H1 (cell line): Measurements from ENCODE around the gene ETNPPL. TPM values are rescaled to one million over a fixed set of nuclear protein-coding genes. Genes with fewer than 3 reads are reported as not detected.

Experiments
- CTCF ChIA-PET: fragments of 300-600 bp; sonication (Branson Sonifier 250); formaldehyde crosslinking; loops from one replicate; lab custom pipeline; 2021; ENCODE audit not compliant: partially characterized antibody; lab: Charles Lee
- POLR2A ChIA-PET: fragments of 300-600 bp; sonication (Branson Sonifier 250); formaldehyde crosslinking; loops from one replicate; lab custom pipeline; 2021; ENCODE audit warnings: inconsistent platforms; ENCODE audit not compliant: partially characterized antibody; lab: Charles Lee
- DNase-seq, 2 experiments: peaks; one replicate each; pipeline versions ENCODE4 v3.0.0 to v3.0.0-alpha.2; 2010 to 2022; ENCODE audit warnings: low spot score in 2 of 2, low read depth in 1 of 2, mixed read lengths in 1 of 2
- FAIRE-seq: peaks from 2 replicates; lab custom pipeline; 2011; peaks lifted over from hg19 to GRCh38; lab: Jason Lieb, UNC
- H2AFZ ChIP-seq: 2 replicates; pipeline ENCODE4 v1.8.1; 2012; ENCODE audit warnings: low read length, inconsistent platforms
- H2AK5ac ChIP-seq: 2 replicates; pipeline ENCODE4 v1.6.1; 2013; ENCODE audit warnings: low read depth, low read length
- H2BK120ac ChIP-seq: replicated peaks from 2 replicates; pipeline ENCODE3; 2013; ENCODE audit warnings: low read depth, low read length, inconsistent platforms
- H2BK12ac ChIP-seq: 2 replicates; pipeline ENCODE4 v1.6.1; 2013; ENCODE audit warnings: low read depth, low read length
- H2BK15ac ChIP-seq: 2 replicates; pipeline ENCODE4 v1.6.1; 2013; ENCODE audit warnings: low read length
- H2BK20ac ChIP-seq: 2 replicates; pipeline ENCODE4 v1.6.1; 2013; ENCODE audit warnings: low read length
- H2BK5ac ChIP-seq: 2 replicates; pipeline ENCODE4 v1.6.1; 2013; ENCODE audit warnings: low read depth, low read length
- H3K14ac ChIP-seq: 2 replicates; pipeline ENCODE4 v1.6.1; 2013; ENCODE audit warnings: inconsistent platforms; ENCODE audit not compliant: insufficient read length
- H3K18ac ChIP-seq: 2 replicates; pipeline ENCODE4 v1.6.1; 2013; ENCODE audit warnings: low read length; ENCODE audit errors: extremely low read depth
- H3K23ac ChIP-seq: 2 replicates; pipeline ENCODE4 v1.6.1; 2013; ENCODE audit warnings: inconsistent platforms; ENCODE audit not compliant: insufficient read length
- H3K23me2 ChIP-seq: 2 replicates; pipeline ENCODE4 v1.6.1; 2013; ENCODE audit warnings: low read depth, low read length
- H3K27ac ChIP-seq: 2 replicates; pipeline ENCODE4 v1.6.1; 2011; ENCODE audit warnings: low read depth, low read length, inconsistent platforms
- H3K27me3 ChIP-seq, 4 experiments: replicated peaks in 1 of 4; 1 replicate in 1 of 4; 2 replicates in 3 of 4; pipeline versions ENCODE4 v1.6.1 to v1.8.1; 2011 to 2013; ENCODE audit warnings: low read length in 3 of 4, mild to moderate bottlenecking in 3 of 4, inconsistent platforms in 2 of 4, mixed read lengths in 2 of 4, moderate library complexity in 1 of 4; ENCODE audit not compliant: control insufficient read depth in 3 of 4, insufficient read depth in 3 of 4; ENCODE audit errors: extremely low read depth in 1 of 4
- H3K36me3 ChIP-seq, 4 experiments: 2 replicates each; pipeline versions ENCODE4 v1.6.1 to v1.8.1; 2011 to 2013; ENCODE audit warnings: mild to moderate bottlenecking in 4 of 4, low read length in 3 of 4, moderate library complexity in 2 of 4, control low read depth in 1 of 4, inconsistent platforms in 1 of 4; ENCODE audit not compliant: insufficient read depth in 4 of 4, control insufficient read depth in 2 of 4
- H3K4ac ChIP-seq: replicated peaks from 2 replicates; pipeline ENCODE3; 2013; ENCODE audit warnings: low read length, low read depth, mixed read lengths, inconsistent platforms; ENCODE audit not compliant: insufficient read length
- H3K4me1 ChIP-seq, 4 experiments: replicated peaks in 1 of 4; 1 replicate in 1 of 4; 2 replicates in 3 of 4; pipeline versions ENCODE4 v1.6.1 to v1.8.1; 2011 to 2013; ENCODE audit warnings: low read length in 3 of 4, inconsistent platforms in 2 of 4, mixed read lengths in 1 of 4; ENCODE audit not compliant: insufficient read depth in 4 of 4, control insufficient read depth in 3 of 4
- H3K4me2 ChIP-seq, 2 experiments: 2 replicates each; pipeline versions ENCODE4 v1.6.1 to v1.8.1; 2011 to 2013; ENCODE audit warnings: low read depth in 2 of 2, low read length in 2 of 2, control low read depth in 1 of 2, inconsistent platforms in 1 of 2, mild to moderate bottlenecking in 1 of 2; ENCODE audit not compliant: insufficient read depth in 1 of 2
- H3K4me3 ChIP-seq, 4 experiments: fragments of 200-600, 300-600 bp in 1 of 4; sonication (generic), shearing (Covaris generic), sonication (Bioruptor Twin) in 1 of 4; 2 replicates each; pipeline versions ENCODE4 v1.5.1 to v1.8.1; 2011 to 2016; ENCODE audit warnings: low read length in 4 of 4, low read depth in 3 of 4, control low read depth in 2 of 4, inconsistent platforms in 2 of 4, mild to moderate bottlenecking in 2 of 4, mixed read lengths in 1 of 4, moderate library complexity in 1 of 4; ENCODE audit not compliant: insufficient read depth in 2 of 4; ENCODE audit errors: extremely low read depth in 1 of 4
- H3K56ac ChIP-seq: replicated peaks from 2 replicates; pipeline ENCODE3; 2013; ENCODE audit warnings: low read depth, mild to moderate bottlenecking, mixed read lengths, low read length, inconsistent platforms; ENCODE audit not compliant: insufficient read length
- H3K79me1 ChIP-seq: 2 replicates; pipeline ENCODE4 v1.6.1; 2013; ENCODE audit warnings: low read depth, low read length, control low read depth
- H3K79me2 ChIP-seq, 2 experiments: 2 replicates each; pipeline versions ENCODE4 v1.6.1 to v1.8.1; 2012 to 2013; ENCODE audit warnings: low read length in 2 of 2, mild to moderate bottlenecking in 2 of 2, inconsistent platforms in 1 of 2; ENCODE audit not compliant: insufficient read depth in 2 of 2, control insufficient read depth in 1 of 2
- H3K9ac ChIP-seq, 4 experiments: replicated peaks in 1 of 4; 1 replicate in 1 of 4; 2 replicates in 3 of 4; pipeline versions ENCODE4 v1.6.1 to v1.8.1; 2011 to 2013; ENCODE audit warnings: low read depth in 3 of 4, low read length in 3 of 4, control low read depth in 2 of 4, mild to moderate bottlenecking in 2 of 4, moderate library complexity in 2 of 4, inconsistent platforms in 1 of 4; ENCODE audit errors: extremely low read depth in 1 of 4
- H3K9me3 ChIP-seq, 2 experiments: 2 replicates each; pipeline versions ENCODE4 v1.6.1 to v1.8.1; 2012 to 2013; ENCODE audit warnings: mild to moderate bottlenecking in 2 of 2, moderate library complexity in 2 of 2, control low read depth in 1 of 2, inconsistent platforms in 1 of 2, low read depth in 1 of 2, low read length in 1 of 2, mixed read lengths in 1 of 2; ENCODE audit not compliant: insufficient read depth in 2 of 2
- H4K20me1 ChIP-seq, 2 experiments: replicated peaks in 1 of 2; 2 replicates each; pipeline versions ENCODE3 to v1.8.1; 2011 to 2013; ENCODE audit warnings: inconsistent platforms in 2 of 2, low read length in 2 of 2, mild to moderate bottlenecking in 1 of 2; ENCODE audit not compliant: insufficient read depth in 2 of 2, control insufficient read depth in 1 of 2
- H4K5ac ChIP-seq: 2 replicates; pipeline ENCODE4 v1.6.1; 2013; ENCODE audit warnings: low read length, low read depth, mixed read lengths, inconsistent platforms; ENCODE audit not compliant: insufficient read length
- H4K8ac ChIP-seq: 2 replicates; pipeline ENCODE4 v1.8.0; 2013; ENCODE audit warnings: mild to moderate bottlenecking, moderate library complexity, low read length, inconsistent platforms; ENCODE audit not compliant: insufficient read depth; ENCODE audit errors: extremely low read depth
- H4K91ac ChIP-seq: replicated peaks from 2 replicates; pipeline ENCODE3; 2013; ENCODE audit warnings: low read length, mixed read lengths, inconsistent platforms; ENCODE audit not compliant: insufficient read length
- BACH1 ChIP-seq: IDR thresholded peaks from 2 replicates; pipeline ENCODE4 v1.6.1; 2012; ENCODE audit warnings: low read length, improper control_type of control experiment
- BCL11A ChIP-seq, 2 experiments: IDR thresholded peaks; one replicate each; pipeline ENCODE4 v1.6.1; 2011; ENCODE audit warnings: low read depth in 2 of 2, low read length in 2 of 2, mild to moderate bottlenecking in 2 of 2
- CTCF ChIP-seq, 3 experiments: IDR thresholded peaks; 1 replicate in 2 of 3; 2 replicates in 1 of 3; pipeline versions ENCODE4 v1.5.1 to v1.6.1; 2011; ENCODE audit warnings: low read length in 3 of 3, mild to moderate bottlenecking in 3 of 3, inconsistent platforms in 2 of 3, low read depth in 1 of 3, moderate library complexity in 1 of 3; ENCODE audit not compliant: insufficient read depth in 1 of 3; ENCODE audit errors: control extremely low read depth in 1 of 3
- RFX5 ChIP-seq: IDR thresholded peaks from 2 replicates; pipeline ENCODE4 v1.6.1; 2011; ENCODE audit warnings: low read depth, low read length, improper control_type of control experiment, borderline replicate concordance
- WGBS, 2 experiments: shearing (Covaris generic) in 1 of 2; methylation state at CpG; one replicate each; pipeline versions ENCODE4 v1.1.6 to v1.1.7; 2013 to 2015; ENCODE audit warnings: low lambda C conversion rate in 2 of 2, mixed read lengths in 2 of 2, inconsistent platforms in 1 of 2, low coverage in 1 of 2, missing lambda C conversion rate in 1 of 2; ENCODE audit not compliant: insufficient replicate concordance in 2 of 2, insufficient coverage in 1 of 2, insufficient read length in 1 of 2; ENCODE audit errors: extremely low coverage in 1 of 2, missing lambda C conversion rate in 1 of 2; 5-methylcytosine and 5-hydroxymethylcytosine counted together
- polyA plus RNA-seq, 7 experiments: library from polyadenylated mRNA; depleted of rRNA in 3 of 7; stranded (reverse) in 5 of 7; unstranded in 2 of 7; fragments of >200 nt in 5 of 7; fragments of 200-250 nt in 2 of 7; gene quantifications; 1 replicate in 5 of 7; 2 replicates in 1 of 7; 4 replicates in 1 of 7; pipeline versions ENCODE4 v1.2.1 to v1.2.3, GENCODE V29; 2011 to 2013; ENCODE audit warnings: missing spikeins in 2 of 7, mixed read lengths in 2 of 7
- total RNA-seq: library from RNA; stranded (reverse); fragmentation: NEBNext Ultra II Directional; extraction: Animal tissue kit (Norgen Biotek cat#: 25700); gene quantifications from 2 replicates; pipeline ENCODE4 v1.2.1, GENCODE V29; 2021

The ETNPPL gene
- total and polyA plus RNA-seq, 2 of the 8 experiments (the other 6 are each of a cell fraction or from before 2014, with no cell fraction given) = 0.80 to 2.5 TPM

DNA sequence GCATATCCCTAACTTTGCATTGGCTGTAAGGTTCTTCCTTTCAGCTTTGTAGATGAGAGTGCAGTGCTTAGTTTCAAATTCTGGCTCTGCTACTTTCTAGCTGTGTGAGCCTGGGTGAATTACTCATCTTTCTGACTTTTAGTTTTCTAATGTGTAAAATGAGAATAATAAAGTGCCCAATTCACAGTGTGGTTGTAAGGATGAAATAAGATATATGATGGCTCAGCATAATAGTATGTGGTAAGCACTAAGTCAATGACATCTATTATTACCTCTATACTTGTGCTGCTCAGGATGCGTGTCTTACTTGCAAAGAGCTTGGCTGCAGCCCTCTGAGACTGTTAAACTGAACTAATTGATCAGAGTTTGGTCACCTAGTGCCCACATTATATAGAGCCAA lies 30.6 kb upstream of the ETNPPL start:
- no peak overlapping the region for H3K9ac ChIP-seq
- no peaks in the 10 kb centered on the region for H3K79me1 ChIP-seq
- H4K5ac ChIP-seq = no peak overlapping the region
- no peaks in the 10 kb centered on the region for H3K4me1 ChIP-seq
- H3K4me3 ChIP-seq = no peak overlapping the region
- no peak overlapping the region for H2BK20ac ChIP-seq
- no peak overlapping the region for H3K56ac ChIP-seq
- no peaks in the 10 kb centered on the region for H4K20me1 ChIP-seq
- ChIA-PET POLR2A (no interaction called here), CTCF (interaction anchor here (1.1 to 1.2 kb wide), 2 partner anchors 12 to 18 kb away, joined by 3 read pairs; no protein-coding TSS in a partner anchor)
- no peak overlapping the region for H3K18ac ChIP-seq
- H3K36me3 ChIP-seq = no peaks in the 10 kb centered on the region
- no peaks in the 10 kb centered on the region for H3K79me2 ChIP-seq
- 89% methylated on average over 1 of the region's 1 CpG; no CpG with 5 or more reads in 1 of the 2 experiments for WGBS, 2 experiments
- no peaks in the 10 kb centered on the region for H3K9me3 ChIP-seq
- H3K27me3 ChIP-seq = no peaks in the 10 kb centered on the region
- no peak overlapping the region for H2AK5ac ChIP-seq
- H4K8ac ChIP-seq = no peak overlapping the region
- no peak for DNase-seq
- H4K91ac ChIP-seq = no peak overlapping the region
- no peak overlapping the region for H2BK12ac ChIP-seq
- no peak for FAIRE-seq
- TF ChIP-seq RFX5 (no peak), BCL11A (IDR thresholded peaks at IDR 0.05; ENCODE audit: low read depth in 2 of 2, low read length in 2 of 2) (no peak), CTCF (IDR thresholded peaks at IDR 0.05; ENCODE audit: control extremely low read depth in 1 of 3, insufficient read depth in 1 of 3, low read depth in 1 of 3, low read length in 3 of 3) (no peak), BACH1 (no peak)
- no peak overlapping the region for H3K4me2 ChIP-seq
- no peaks in the 10 kb centered on the region for H3K23me2 ChIP-seq
- H3K4ac ChIP-seq = no peak overlapping the region
- no peak overlapping the region for H3K27ac ChIP-seq
- no peak overlapping the region for H2BK5ac ChIP-seq
- no peak overlapping the region for H2AFZ ChIP-seq
- no peak overlapping the region for H2BK120ac ChIP-seq
- no peak overlapping the region for H2BK15ac ChIP-seq
- H3K14ac ChIP-seq = no peak overlapping the region
- no peak overlapping the region for H3K23ac ChIP-seq
